CD1c-positive myeloid dendritic cell (primary cell): Measurements from ENCODE around the gene NINJ2.
A peak's percentile ranks its signal among the peaks of the same experiment; 100 is the strongest.

ENCODE experiments used
- DNase-seq: peaks from one replicate; pipeline ENCODE4 v3.0.0-alpha.2; 2016; ENCODE audit errors: extremely low spot score

NINJ2 gene

GRCh38 chr12:530821-531220 is 132.4 kb downstream of the NINJ2 start:
- DNase-seq = no peak

- no peak for DNase-seq
Observed at GRCh38 chr12:530308-530707, 132.9 kb downstream of the NINJ2 start.

DNA sequence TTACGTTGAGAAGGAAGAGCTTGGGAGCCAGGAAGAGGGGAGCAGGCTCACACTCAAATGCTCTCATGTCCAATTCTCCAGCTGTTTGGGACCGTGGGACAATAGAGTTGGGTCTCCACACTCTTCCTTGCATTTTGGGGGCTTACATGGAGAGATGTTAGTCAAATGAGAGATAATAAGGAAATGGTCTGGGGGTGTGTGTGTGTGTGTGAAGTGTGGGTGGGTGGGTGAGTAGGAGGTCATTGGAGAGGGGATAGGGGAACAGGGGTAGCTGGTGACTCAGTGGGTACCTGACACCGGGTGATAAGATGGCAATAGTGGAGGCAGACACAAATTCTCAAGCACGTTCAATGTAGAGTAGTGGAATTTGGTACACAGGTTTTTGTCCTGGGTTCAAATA is 135.5 kb downstream of the NINJ2 start:
- no peak for DNase-seq

GRCh38 chr12:527241-527640 is 136.0 kb downstream of the NINJ2 start:
- no peak for DNase-seq

GRCh38 chr12:526089-526488 is 137.2 kb downstream of the NINJ2 start:
- DNase-seq = peak; percentile 28

GRCh38 chr12:524167-524951 is 138.9 kb downstream of the NINJ2 start:
- no peak for DNase-seq

GRCh38 chr12:522692-523378 is 140.4 kb downstream of the NINJ2 start:
- DNase-seq = no peak

GRCh38 chr12:520119-520518 is 143.1 kb downstream of the NINJ2 start:
- no peak for DNase-seq

DNA sequence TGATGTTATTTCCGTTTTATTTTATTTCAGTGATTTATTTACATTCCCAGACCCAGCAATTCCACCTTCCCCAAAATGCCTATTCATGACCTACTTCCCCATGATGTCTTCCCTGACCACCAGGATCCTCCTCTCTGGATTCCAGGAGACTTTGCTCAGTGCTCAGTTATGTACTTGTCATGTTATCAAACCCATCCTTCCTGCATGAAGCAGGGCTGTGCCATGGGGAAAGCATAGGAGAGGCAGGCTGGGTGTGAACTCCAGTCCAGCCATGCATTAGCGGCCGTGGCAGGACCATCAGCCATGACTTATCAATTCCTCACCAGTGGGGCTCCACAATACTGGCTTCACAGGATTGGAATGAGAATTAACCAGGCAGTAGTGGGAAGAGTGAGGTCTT is 145.7 kb downstream of the NINJ2 start:
- no peak for DNase-seq
